B cell (primary cell): ENCODE data around the gene SORL1. TPM values are rescaled to one million over a fixed set of nuclear protein-coding genes. Genes with fewer than 3 reads are reported as not detected.

Experiments used
- ATAC-seq: fragments of 200-7000 bp; cut with Tn5 transposase; one replicate; pipeline ENCODE4 v1.10.0; 2021; ENCODE audit warnings: low read depth, mild to moderate bottlenecking, moderate number of reproducible peaks, moderate library complexity
- CTCF ChIA-PET: fragments of 350-600 bp; sonication (Branson Sonifier 250); formaldehyde crosslinking; loops from one replicate; lab custom pipeline; 2021; ENCODE audit warnings: antibody characterized with exemption, inconsistent platforms; lab: Charles Lee
- POLR2A ChIA-PET: fragments of 350-600 bp; sonication (Branson Sonifier 250); formaldehyde crosslinking; loops from one replicate; lab custom pipeline; 2021; ENCODE audit warnings: antibody characterized with exemption; lab: Charles Lee
- DNase-seq: peaks from one replicate; pipeline ENCODE4 v3.0.0; 2013
- H2AFZ ChIP-seq: 2 replicates; pipeline ENCODE4 v1.6.1; 2012; ENCODE audit warnings: mild to moderate bottlenecking, low read depth, low read length; ENCODE audit not compliant: insufficient read depth, poor library complexity, severe bottlenecking
- H3K27ac ChIP-seq, 2 donors: 1 replicate in 1 of 2; 2 replicates in 1 of 2; pipeline ENCODE4 v1.5.1; 2012 to 2013; ENCODE audit warnings: low read length in 2 of 2, mild to moderate bottlenecking in 2 of 2, moderate library complexity in 1 of 2
- H3K27me3 ChIP-seq, 4 experiments: fragments of 200-600 bp in 1 of 4; sonication (generic) in 1 of 4; replicated peaks in 1 of 4; 1 replicate in 2 of 4; 2 replicates in 2 of 4; pipeline versions ENCODE4 v1.6.1 to v1.7.0; 2013 to 2016; ENCODE audit warnings: low read length in 3 of 4, mild to moderate bottlenecking in 2 of 4, mixed read lengths in 1 of 4, moderate library complexity in 1 of 4; ENCODE audit not compliant: insufficient read depth in 4 of 4, control insufficient read depth in 3 of 4; ENCODE audit errors: control extremely low read depth in 1 of 4
- H3K36me3 ChIP-seq, 2 experiments: replicated peaks in 1 of 2; 1 replicate in 1 of 2; 2 replicates in 1 of 2; pipeline versions ENCODE4 v1.6.1 to v1.7.1; 2013; ENCODE audit warnings: low read length in 1 of 2; ENCODE audit not compliant: insufficient read depth in 2 of 2, control insufficient read depth in 1 of 2; ENCODE audit errors: control extremely low read depth in 1 of 2, extremely low read depth in 1 of 2
- H3K4me1 ChIP-seq, 2 donors: fragments of 200-600 bp in 1 of 2; sonication (generic) in 1 of 2; 1 replicate in 1 of 2; 2 replicates in 1 of 2; pipeline versions ENCODE4 v1.5.1 to v1.6.1; 2013 to 2017; ENCODE audit warnings: low read length in 2 of 2; ENCODE audit not compliant: control insufficient read depth in 2 of 2, insufficient read depth in 2 of 2
- H3K4me2 ChIP-seq: replicated peaks from 2 replicates; pipeline ENCODE3; 2012; ENCODE audit warnings: mild to moderate bottlenecking, low read depth, low read length; ENCODE audit not compliant: poor library complexity, severe bottlenecking
- H3K4me3 ChIP-seq, 5 experiments: fragments of 200-600 bp in 1 of 5; sonication (generic) in 1 of 5; 1 replicate in 3 of 5; 2 replicates in 2 of 5; pipeline versions ENCODE4 v1.5.1 to v1.7.0; 2011 to 2016; ENCODE audit warnings: low read length in 4 of 5, mild to moderate bottlenecking in 4 of 5, low read depth in 2 of 5, control low read depth in 1 of 5, moderate library complexity in 1 of 5; ENCODE audit not compliant: insufficient read depth in 1 of 5; ENCODE audit errors: control extremely low read depth in 1 of 5, extremely low read depth in 1 of 5
- H3K79me2 ChIP-seq: fragments of 200-600 bp; sonication (generic); one replicate; pipeline ENCODE4 v1.6.0; 2016; ENCODE audit warnings: low read length; ENCODE audit not compliant: control insufficient read depth, insufficient read depth
- H3K9ac ChIP-seq: fragments of 200-600 bp; sonication (generic); 2 replicates; pipeline ENCODE4 v1.6.1; 2017; ENCODE audit warnings: mild to moderate bottlenecking, low read length, moderate library complexity
- H3K9me3 ChIP-seq, 3 donors: one replicate each; pipeline versions ENCODE4 v1.6.1 to v1.7.1; 2013; ENCODE audit warnings: low read length in 2 of 3; ENCODE audit not compliant: control insufficient read depth in 2 of 3, insufficient read depth in 1 of 3; ENCODE audit errors: control extremely low read depth in 1 of 3
- H4K20me1 ChIP-seq: 2 replicates; pipeline ENCODE4 v1.6.0; 2012; ENCODE audit warnings: mild to moderate bottlenecking, low read length; ENCODE audit not compliant: insufficient read depth, control insufficient read depth, poor library complexity, severe bottlenecking
- H3K27ac Mint-ChIP-seq: one replicate; pipeline ENCODE4 v1.8.0; 2021; ENCODE audit warnings: mixed read lengths
- H3K27me3 Mint-ChIP-seq: one replicate; pipeline ENCODE4 v1.8.0; 2021; ENCODE audit warnings: mixed read lengths
- H3K4me1 Mint-ChIP-seq: one replicate; pipeline ENCODE4 v1.8.0; 2021; ENCODE audit warnings: mixed read lengths
- H3K4me3 Mint-ChIP-seq: one replicate; pipeline ENCODE4 v1.8.0; 2021; ENCODE audit warnings: mixed read lengths
- H3K9me3 Mint-ChIP-seq: one replicate; pipeline ENCODE4 v1.8.0; 2022; ENCODE audit warnings: mixed read lengths; ENCODE audit not compliant: insufficient read depth
- CTCF ChIP-seq: fragments of 200-600 bp; IDR thresholded peaks from one replicate; pipeline ENCODE4 v1.8.0; 2022; ENCODE audit warnings: antibody characterized with exemption, mild to moderate bottlenecking
- EZH2 ChIP-seq: IDR thresholded peaks from 2 replicates; pipeline ENCODE4 v1.6.1; 2012; ENCODE audit warnings: borderline replicate concordance, low read depth, mild to moderate bottlenecking, moderate library complexity, low read length; ENCODE audit not compliant: insufficient read depth, poor library complexity, severe bottlenecking
- WGBS: methylation state at CpG from one replicate; pipeline ENCODE4 v1.1.5; 2013; ENCODE audit warnings: missing lambda C conversion rate; ENCODE audit not compliant: insufficient coverage; 5-methylcytosine and 5-hydroxymethylcytosine counted together
- intact Hi-C: fragments of 100-400 bp; cut with micrococcal nuclease; formaldehyde crosslinking; loops from one replicate; pipeline ENCODE4 v1.10.0; 2022
- polyA plus RNA-seq: library from polyadenylated mRNA; depleted of rRNA; stranded (reverse); fragments of >200 nt; gene quantifications from 2 replicates; pipeline ENCODE4 v1.2.3, GENCODE V29; 2012
- total RNA-seq, 2 donors: library from RNA; stranded (reverse); fragments of 120-200 nt in 1 of 2; gene quantifications; 1 replicate in 1 of 2; 2 replicates in 1 of 2; pipeline versions ENCODE4 v1.2.3 to v1.2.4, GENCODE V29; 2013 to 2022

Gene SORL1
- total and polyA plus RNA-seq, 2 donors (not counting 1 experiment from before 2014, with no cell fraction given) = 13.0 to 396 TPM

DNA sequence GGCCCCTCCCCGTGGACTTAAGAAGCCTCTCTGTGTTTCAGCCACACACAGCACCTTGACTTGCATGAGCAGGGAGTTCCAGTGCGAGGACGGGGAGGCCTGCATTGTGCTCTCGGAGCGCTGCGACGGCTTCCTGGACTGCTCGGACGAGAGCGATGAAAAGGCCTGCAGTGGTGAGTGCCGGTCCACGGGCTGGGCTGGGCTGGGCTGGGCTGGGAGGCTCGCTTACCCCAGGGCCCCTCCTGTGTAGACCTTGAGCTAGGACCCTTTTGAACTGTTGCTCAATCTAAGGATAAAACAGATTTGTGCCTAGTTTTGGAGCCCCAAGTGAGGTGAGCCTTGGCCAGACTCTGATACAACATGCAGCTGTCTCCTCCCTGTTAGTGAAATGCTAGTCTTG is 152.0 kb downstream of the SORL1 start:
- H3K27me3 Mint-ChIP-seq = no peaks in the 10 kb centered on the region
- ChIA-PET POLR2A (no interaction called here), CTCF (interaction anchor here (2.6 kb wide), 1 partner anchor 13 kb away, joined by 8 read pairs; no protein-coding TSS in a partner anchor)
- no peaks in the 10 kb centered on the region for H3K4me1 ChIP-seq
- H3K4me3 ChIP-seq = no peak overlapping the region
- no peaks in the 10 kb centered on the region for H3K27me3 ChIP-seq
- H3K4me3 Mint-ChIP-seq = no peak overlapping the region
- H3K4me1 Mint-ChIP-seq = no peaks in the 10 kb centered on the region
- WGBS = 96% methylated on average over 13 of the region's 13 CpGs
- no peak overlapping the region for H3K27ac ChIP-seq
- no peak overlapping the region for H3K27ac Mint-ChIP-seq
- no peak overlapping the region for H3K9ac ChIP-seq
- DNase-seq (no peak), ATAC-seq (no peak)
- no peaks in the 10 kb centered on the region for H3K9me3 ChIP-seq
- H3K36me3 ChIP-seq = peaks cover 0 to 57% of the 10 kb centered on the region in 2 experiments
- TF ChIP-seq CTCF (no peak), EZH2 (no peak)
- no peaks in the 10 kb centered on the region for H3K79me2 ChIP-seq
- H4K20me1 ChIP-seq = peaks cover 3% of the 10 kb centered on the region
- intact Hi-C loops = no loop called here
- no peak overlapping the region for H3K4me2 ChIP-seq
- no peak overlapping the region for H2AFZ ChIP-seq
- H3K9me3 Mint-ChIP-seq = no peaks in the 10 kb centered on the region

DNA sequence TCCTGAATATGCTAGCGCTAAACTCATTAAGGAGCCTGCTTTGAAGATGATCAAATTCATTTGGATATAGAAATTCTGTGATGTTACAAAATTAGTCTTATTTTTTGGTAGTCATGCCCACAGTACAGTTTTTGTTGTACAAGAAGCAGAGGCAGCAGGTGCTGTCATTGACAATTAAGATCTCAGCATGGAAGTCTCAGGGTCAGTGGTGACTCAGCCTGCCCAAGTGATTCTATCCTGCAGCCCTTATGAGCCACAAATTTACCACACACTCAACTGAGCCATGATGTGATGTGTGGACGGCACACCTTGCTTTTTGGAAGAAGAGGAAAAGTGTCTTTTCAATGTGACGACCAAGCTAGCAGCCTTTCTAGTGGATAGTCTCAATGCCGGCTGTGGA is 154.2 kb downstream of the SORL1 start:
- WGBS = 94% methylated on average over 3 of the region's 4 CpGs
- no peaks in the 10 kb centered on the region for H3K79me2 ChIP-seq
- no peak overlapping the region for H2AFZ ChIP-seq
- TF ChIP-seq EZH2 (no peak), CTCF (no peak)
- Mint-ChIP-seq H3K4me1 (no peaks in the 10 kb centered on the region), H3K9me3 (no peaks in the 10 kb centered on the region), H3K27ac (no peak overlapping the region), H3K27me3 (no peaks in the 10 kb centered on the region), H3K4me3 (no peak overlapping the region)
- CTCF ChIA-PET = interaction anchor here (0.9 kb wide), 1 partner anchor 15 kb away, joined by 3 read pairs; no protein-coding TSS in a partner anchor
- ATAC-seq (no peak), DNase-seq (no peak)
- peaks cover 3% of the 10 kb centered on the region for H4K20me1 ChIP-seq
- H3K27me3 ChIP-seq = no peaks in the 10 kb centered on the region
- peaks cover 0 to 73% of the 10 kb centered on the region in 2 experiments for H3K36me3 ChIP-seq
- intact Hi-C loops = no loop called here
- H3K4me2 ChIP-seq = no peak overlapping the region
- no peaks in the 10 kb centered on the region for H3K4me1 ChIP-seq
- no peak overlapping the region for H3K27ac ChIP-seq
- H3K9me3 ChIP-seq = no peaks in the 10 kb centered on the region
- no peak overlapping the region for H3K9ac ChIP-seq
- POLR2A ChIA-PET = no interaction called here
- no peak overlapping the region for H3K4me3 ChIP-seq
